GM18520 (cell line): Measurements from ENCODE around the gene LIPC.

Experiments used
- ATAC-seq: cut with Tn5 transposase; IDR thresholded peaks from one replicate; pipeline ENCODE4 v1.9.1; 2021; ENCODE audit not compliant: unreplicated experiment

LIPC gene

GRCh38 chr15:58490888-58491473 lies 59.2 kb downstream of the LIPC start:
- no peak for ATAC-seq

- no peak for ATAC-seq
Observed at GRCh38 chr15:58491499-58492202, 59.9 kb downstream of the LIPC start.

GRCh38 chr15:58492661-58493397 lies 61.0 kb downstream of the LIPC start:
- no peak for ATAC-seq

GRCh38 chr15:58494567-58494966 lies 62.8 kb downstream of the LIPC start:
- ATAC-seq = no peak

- ATAC-seq = no peak
Observed at GRCh38 chr15:58495891-58496408, 64.2 kb downstream of the LIPC start.

GRCh38 chr15:58497046-58497785 lies 65.4 kb downstream of the LIPC start:
- ATAC-seq = no peak

- no peak for ATAC-seq
Observed at GRCh38 chr15:58498821-58499580, 67.2 kb downstream of the LIPC start.

- no peak for ATAC-seq
Observed at GRCh38 chr15:58501006-58501405, 69.2 kb downstream of the LIPC start.

DNA sequence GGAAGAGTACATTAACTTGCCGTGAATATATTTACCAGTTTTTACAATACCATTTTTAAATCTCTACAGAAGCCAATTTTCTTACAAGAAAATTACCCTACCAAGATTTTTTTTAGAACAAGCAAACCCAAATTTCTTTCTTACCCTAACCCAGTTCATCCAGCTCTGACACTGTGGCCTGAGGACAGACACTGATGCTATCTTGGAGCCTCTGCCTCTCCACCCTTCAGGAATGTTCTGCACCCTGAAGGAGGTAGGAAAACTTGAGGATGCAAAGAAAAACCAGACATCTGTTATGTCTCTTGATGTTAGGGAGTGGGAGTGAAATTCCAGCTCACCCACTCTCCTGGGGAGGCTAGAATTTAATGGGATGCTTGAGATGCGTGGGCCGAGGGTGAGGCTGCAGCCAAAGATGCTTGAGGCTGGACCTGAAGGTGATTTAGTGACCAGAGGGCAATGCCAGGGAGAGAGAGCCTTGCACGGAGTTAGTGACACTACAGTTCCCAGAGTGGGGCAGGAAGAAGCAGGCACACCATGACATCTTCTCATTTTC lies 69.9 kb downstream of the LIPC start:
- ATAC-seq = no peak

- ATAC-seq = no peak
Observed at GRCh38 chr15:58503139-58504027, 71.6 kb downstream of the LIPC start.

DNA sequence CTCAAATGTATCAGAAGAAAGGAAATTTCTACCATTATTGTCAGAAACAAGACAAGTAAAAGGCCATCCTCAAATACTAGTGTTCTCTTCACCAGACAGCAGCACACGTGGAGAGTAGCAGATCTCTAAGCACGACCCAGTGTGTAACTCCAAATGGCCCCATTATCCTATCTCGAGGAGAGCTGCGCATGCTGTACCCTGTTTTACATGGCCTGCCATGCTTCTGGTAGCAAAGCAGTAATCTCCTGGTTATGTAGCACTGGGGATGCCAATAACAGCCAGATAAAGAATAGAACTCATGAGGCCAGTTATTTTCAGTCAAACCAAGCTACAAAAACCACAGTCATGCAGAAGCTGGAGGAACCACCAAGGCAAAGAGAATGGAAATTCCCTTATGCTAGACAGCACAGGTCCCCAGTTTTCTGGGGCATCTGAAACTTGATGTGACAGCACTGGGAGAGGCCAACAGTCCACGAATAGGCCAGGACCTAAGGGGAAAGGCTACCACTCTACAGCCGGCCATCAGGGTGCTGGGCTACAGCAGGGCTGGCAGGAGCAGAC lies 73.0 kb downstream of the LIPC start:
- ATAC-seq = no peak

DNA sequence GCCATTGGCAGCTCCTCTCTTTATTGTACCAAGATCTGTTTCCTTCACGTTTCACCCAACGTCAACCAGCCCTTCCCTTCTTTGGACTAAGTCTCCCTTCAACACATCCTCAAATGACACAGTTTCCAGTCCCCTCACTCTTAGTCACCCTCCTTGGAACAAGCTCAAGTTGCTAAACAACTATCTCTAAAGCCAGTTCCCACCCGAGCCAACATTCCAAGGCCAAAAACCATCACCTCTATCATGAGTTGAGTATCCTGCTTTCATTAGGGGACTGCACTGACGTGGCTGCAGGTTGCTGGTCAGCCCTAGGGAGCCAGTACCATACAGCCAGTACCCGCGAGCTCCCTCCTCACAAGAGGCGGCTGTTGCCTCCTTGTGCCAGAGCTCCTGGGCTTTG lies 73.8 kb downstream of the LIPC start:
- ATAC-seq = no peak

DNA sequence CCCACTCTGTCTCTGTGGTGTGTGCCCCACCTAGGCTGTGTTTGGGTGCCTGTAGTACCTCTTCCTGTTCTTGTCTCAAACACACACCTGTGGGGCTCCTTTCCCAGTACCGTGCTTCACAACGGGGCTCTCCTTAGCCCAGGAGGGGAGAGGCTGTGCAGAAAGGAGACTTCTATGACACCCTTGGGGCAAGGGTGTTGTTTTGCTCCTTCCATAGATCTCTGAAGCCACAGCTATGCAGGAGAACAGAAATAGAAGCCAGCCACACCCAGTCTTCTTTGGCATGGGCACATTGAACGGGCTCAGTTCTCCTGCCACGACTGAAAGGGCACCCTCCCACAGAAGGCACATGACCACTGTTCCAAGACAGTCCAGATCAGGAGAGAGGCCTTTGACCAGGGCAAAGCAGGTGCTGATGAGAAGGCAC lies 74.3 kb downstream of the LIPC start:
- no peak for ATAC-seq

GRCh38 chr15:58506783-58507668 lies 75.2 kb downstream of the LIPC start:
- ATAC-seq = no peak

DNA sequence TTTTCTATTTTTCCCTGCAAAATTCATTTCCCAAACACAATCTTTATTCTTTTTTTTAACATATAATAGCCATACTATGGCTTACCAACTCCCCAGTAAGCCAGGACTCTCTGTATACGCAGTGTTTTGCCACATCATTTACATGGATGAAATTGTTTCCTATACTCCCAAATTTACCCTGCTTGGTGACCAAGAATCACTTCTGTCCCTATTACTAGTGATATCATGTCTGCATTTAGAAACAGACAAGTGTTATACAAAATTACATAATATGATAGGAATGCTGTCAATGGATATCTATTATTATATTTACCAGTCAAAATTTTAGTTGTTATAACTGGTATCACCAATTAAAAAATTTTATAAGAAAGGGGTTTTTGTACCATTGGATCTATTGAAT lies 77.8 kb downstream of the LIPC start:
- no peak for ATAC-seq

GRCh38 chr15:58510715-58511598 lies 79.2 kb downstream of the LIPC start:
- ATAC-seq = no peak

DNA sequence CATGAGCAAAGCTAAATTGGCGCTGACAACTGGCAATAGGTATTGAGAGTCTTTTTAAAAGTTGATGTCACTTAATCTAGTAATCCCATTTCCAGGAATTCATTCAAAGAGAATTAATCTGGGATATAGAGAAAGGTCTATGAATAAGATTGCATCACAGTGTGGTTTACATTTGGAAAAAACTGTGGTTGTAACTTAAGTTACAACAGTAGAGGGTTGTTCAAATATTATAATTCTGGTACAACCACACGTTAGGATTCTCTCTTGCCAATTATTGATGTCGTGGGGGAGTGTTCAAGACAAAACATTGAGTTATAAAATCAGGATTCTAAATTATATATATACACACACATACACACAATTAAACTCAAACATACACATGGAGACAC lies 79.8 kb downstream of the LIPC start:
- no peak for ATAC-seq
